ENCODE data around the gene COX6A2.
"Not testable (repeated sequence)": the region's sequence is repeated elsewhere in the genome, so short reads cannot be mapped to it uniquely, and the experiment has no call there.

COX6A2 gene

GRCh38 chr16:31451201-31451600, 23.0 kb upstream of the COX6A2 start:
- DNase-seq (ENCODE audit: insufficient read length) (no peak), FAIRE-seq (no peak)
- no peak for TF ChIP-seq TAF1 (IDR thresholded peaks at IDR 0.05; ENCODE audit: borderline replicate concordance, low read depth, low read length)
- no peak for TF ChIP-seq POLR2A (IDR thresholded peaks at IDR 0.05; ENCODE audit: low read depth, low read length)

- DNase-seq (ENCODE audit: insufficient read length); FAIRE-seq: not testable (repeated sequence)
These were observed 17.8 kb upstream of the COX6A2 start for GRCh38 chr16:31445931-31446330.

- no peak for FAIRE-seq
- no peak for DNase-seq (ENCODE audit: insufficient read length)
These were observed 13.8 kb upstream of the COX6A2 start for GRCh38 chr16:31441956-31442355.

GRCh38 chr16:31440516-31441184, 12.5 kb upstream of the COX6A2 start:
- DNase-seq (ENCODE audit: insufficient read length), result no peak
- TF ChIP-seq TAF1 (IDR thresholded peaks at IDR 0.05; ENCODE audit: borderline replicate concordance, low read depth, low read length) (no peak), POLR2A (IDR thresholded peaks at IDR 0.05; ENCODE audit: low read depth, low read length) (no peak), POLR2AphosphoS5 (IDR thresholded peaks at IDR 0.05; ENCODE audit: low read depth, low read length) (no peak)
- no peak for FAIRE-seq

More at GRCh38 chr16:31441956-31442355, 13.8 kb upstream of the COX6A2 start:
- TF ChIP-seq TAF1 (IDR thresholded peaks at IDR 0.05; ENCODE audit: borderline replicate concordance, low read depth, low read length), result no peak
- TF ChIP-seq POLR2AphosphoS5 (IDR thresholded peaks at IDR 0.05; ENCODE audit: low read depth, low read length), result no peak
- no peak for TF ChIP-seq POLR2A (IDR thresholded peaks at IDR 0.05; ENCODE audit: low read depth, low read length)

- TF ChIP-seq TAF1 (IDR thresholded peaks at IDR 0.05; ENCODE audit: borderline replicate concordance, low read depth, low read length), result no peak
- no peak for TF ChIP-seq POLR2A (IDR thresholded peaks at IDR 0.05; ENCODE audit: low read depth, low read length)
- TF ChIP-seq POLR2AphosphoS5 (IDR thresholded peaks at IDR 0.05; ENCODE audit: low read depth, low read length), result no peak
- DNase-seq (ENCODE audit: insufficient read length) (no peak), FAIRE-seq (no peak)
These were observed 11.4 kb upstream of the COX6A2 start for GRCh38 chr16:31439519-31439918.

- not testable (repeated sequence) for DNase-seq (ENCODE audit: insufficient read length)
These were observed 10.9 kb upstream of the COX6A2 start for GRCh38 chr16:31439023-31439422.

GRCh38 chr16:31438414-31438813, 10.3 kb upstream of the COX6A2 start:
- FAIRE-seq, result no peak
- TF ChIP-seq POLR2AphosphoS5 (IDR thresholded peaks at IDR 0.05; ENCODE audit: low read depth, low read length) (no peak), POLR2A (IDR thresholded peaks at IDR 0.05; ENCODE audit: low read depth, low read length) (no peak), TAF1 (IDR thresholded peaks at IDR 0.05; ENCODE audit: borderline replicate concordance, low read depth, low read length) (no peak)

More at GRCh38 chr16:31439023-31439422, 10.9 kb upstream of the COX6A2 start:
- FAIRE-seq, result not testable (repeated sequence)

GRCh38 chr16:31436221-31437045, 8.3 kb upstream of the COX6A2 start:
- DNase-seq (ENCODE audit: insufficient read length) (no peak), FAIRE-seq (no peak)
- TF ChIP-seq TAF1 (IDR thresholded peaks at IDR 0.05; ENCODE audit: borderline replicate concordance, low read depth, low read length) (no peak), POLR2A (IDR thresholded peaks at IDR 0.05; ENCODE audit: low read depth, low read length) (no peak), POLR2AphosphoS5 (IDR thresholded peaks at IDR 0.05; ENCODE audit: low read depth, low read length) (no peak)

More at GRCh38 chr16:31438414-31438813, 10.3 kb upstream of the COX6A2 start:
- no peak for DNase-seq (ENCODE audit: insufficient read length)

- no peak for TF ChIP-seq POLR2AphosphoS5 (IDR thresholded peaks at IDR 0.05; ENCODE audit: low read depth, low read length)
- no peak for TF ChIP-seq POLR2A (IDR thresholded peaks at IDR 0.05; ENCODE audit: low read depth, low read length)
- no peak for TF ChIP-seq TAF1 (IDR thresholded peaks at IDR 0.05; ENCODE audit: borderline replicate concordance, low read depth, low read length)
- no peak for FAIRE-seq
These were observed 7.4 kb upstream of the COX6A2 start for GRCh38 chr16:31435341-31436220.

GRCh38 chr16:31430380-31431052, 2.4 kb upstream of the COX6A2 start:
- TF ChIP-seq POLR2A (IDR thresholded peaks at IDR 0.05; ENCODE audit: low read depth, low read length) (no peak), TAF1 (IDR thresholded peaks at IDR 0.05; ENCODE audit: borderline replicate concordance, low read depth, low read length) (no peak), POLR2AphosphoS5 (IDR thresholded peaks at IDR 0.05; ENCODE audit: low read depth, low read length) (no peak)
- FAIRE-seq, result no peak
- no peak for DNase-seq (ENCODE audit: insufficient read length)

More at GRCh38 chr16:31435341-31436220, 7.4 kb upstream of the COX6A2 start:
- DNase-seq (ENCODE audit: insufficient read length), result no peak

- no peak for DNase-seq (ENCODE audit: insufficient read length)
- TF ChIP-seq POLR2AphosphoS5 (IDR thresholded peaks at IDR 0.05; ENCODE audit: low read depth, low read length) (no peak), POLR2A (IDR thresholded peaks at IDR 0.05; ENCODE audit: low read depth, low read length) (no peak), TAF1 (IDR thresholded peaks at IDR 0.05; ENCODE audit: borderline replicate concordance, low read depth, low read length) (no peak)
- FAIRE-seq, result no peak
These were observed 1.6 kb upstream of the COX6A2 start for GRCh38 chr16:31429796-31430195.

All from GM12892 (cell line).